ENCODE data around the gene ANKRD12.

The ANKRD12 gene

DNA sequence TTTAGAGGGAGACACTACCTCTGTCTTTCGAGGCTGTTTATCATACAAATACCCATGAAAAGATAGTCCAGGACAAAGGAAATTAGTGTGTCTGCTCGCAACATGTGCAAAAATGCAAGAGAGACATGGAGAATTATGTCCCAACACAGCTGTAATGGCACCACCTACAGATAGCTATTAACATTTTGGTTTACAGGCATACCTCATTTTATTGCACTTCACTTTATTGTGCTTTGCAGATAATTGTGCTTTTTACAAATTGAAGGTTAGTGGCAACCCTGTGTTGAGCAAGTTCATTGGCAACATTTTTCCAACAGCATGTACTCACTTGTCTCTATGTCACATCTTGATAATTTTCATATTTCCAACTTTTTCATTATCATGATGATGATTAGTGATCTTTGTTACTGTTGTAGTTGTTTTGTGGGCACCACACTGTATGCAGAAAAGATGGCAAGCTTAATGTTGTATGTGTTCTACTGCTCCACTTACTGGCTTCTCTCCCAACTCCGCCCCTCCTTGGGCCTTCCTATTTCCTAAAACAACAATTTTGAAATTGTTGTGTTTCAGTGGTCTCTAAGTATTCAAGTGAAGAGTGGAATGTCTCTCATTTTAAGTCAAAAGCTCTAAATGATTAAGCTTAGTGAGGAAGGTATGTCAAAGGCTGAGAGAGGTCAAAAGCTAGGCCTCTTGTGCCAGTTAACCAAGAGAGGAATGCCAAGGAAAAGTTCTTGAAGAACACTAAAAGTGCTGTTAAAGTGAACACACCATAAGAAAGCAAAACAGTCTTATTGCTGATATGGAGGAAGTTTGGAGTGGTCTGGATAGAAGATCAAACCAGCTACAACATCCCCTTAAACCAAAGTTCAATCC lies 52.0 kb downstream of the ANKRD12 start:
- no peak for DNase-seq

DNA sequence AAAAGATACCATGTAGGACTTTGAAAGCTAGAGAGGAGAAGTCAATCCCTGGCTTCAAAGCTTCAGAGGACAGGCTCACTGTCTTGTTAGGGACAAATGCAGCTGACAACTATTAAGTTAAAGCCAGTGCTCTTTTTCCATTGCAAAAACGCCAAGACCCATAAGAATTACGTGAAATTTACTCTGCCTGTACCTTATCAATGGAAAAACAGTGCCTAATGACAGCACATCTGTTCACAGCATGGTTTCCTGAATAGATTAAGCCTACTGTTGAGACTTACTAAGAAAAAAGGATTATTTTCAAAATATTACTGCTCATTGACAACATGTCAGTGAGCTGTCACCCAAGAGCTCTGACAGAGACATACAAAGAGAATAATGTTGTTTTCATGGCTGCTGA lies 52.9 kb downstream of the ANKRD12 start:
- DNase-seq: no peak

DNA sequence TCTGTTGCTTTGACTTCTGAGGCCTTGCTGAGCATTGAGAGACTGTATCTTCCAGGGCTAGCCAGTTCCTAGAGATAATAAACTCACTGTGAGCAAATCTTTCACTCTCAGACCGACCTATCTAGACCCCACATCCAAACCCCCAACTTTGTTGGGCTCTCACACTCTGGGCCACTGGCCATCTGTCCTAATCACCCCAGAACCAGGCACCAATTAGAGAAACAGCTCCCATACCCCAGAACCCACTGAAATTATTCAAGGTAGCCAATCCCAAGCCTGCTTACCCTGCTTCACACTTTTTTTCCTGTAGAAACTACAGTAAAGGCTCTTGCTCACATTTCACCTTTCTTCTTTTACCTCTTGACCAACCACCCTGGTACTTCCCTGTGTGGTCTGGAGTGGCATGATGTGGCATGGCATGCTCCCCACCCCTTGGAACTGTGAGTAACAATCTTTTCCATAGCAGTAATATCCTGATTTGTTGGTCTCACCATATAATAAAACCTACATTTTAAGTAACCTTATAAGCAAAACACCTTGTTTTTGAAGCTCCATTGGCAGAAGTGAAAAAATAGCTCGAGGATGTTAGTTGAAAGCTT lies 55.2 kb downstream of the ANKRD12 start:
- no peak for DNase-seq

DNA sequence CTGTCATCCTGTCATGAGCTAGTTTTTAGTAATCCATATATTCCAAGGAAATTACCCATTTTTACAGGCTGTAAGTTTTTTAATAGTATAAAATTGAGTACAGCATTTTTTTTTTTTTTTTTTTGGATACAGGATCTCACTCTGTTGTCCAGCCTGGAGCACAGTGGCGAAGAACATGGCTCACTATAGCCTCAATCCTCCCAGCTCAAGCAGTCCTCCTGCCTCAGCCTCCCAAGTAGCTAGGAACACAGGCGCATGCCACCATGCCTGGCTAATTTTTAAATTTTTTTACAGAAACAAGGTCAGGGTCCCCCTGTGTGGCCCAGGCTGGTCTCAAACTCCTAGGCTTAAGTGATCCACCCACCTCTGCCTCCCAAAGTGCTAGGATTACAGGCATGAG lies 56.5 kb downstream of the ANKRD12 start:
- no peak for DNase-seq

DNA sequence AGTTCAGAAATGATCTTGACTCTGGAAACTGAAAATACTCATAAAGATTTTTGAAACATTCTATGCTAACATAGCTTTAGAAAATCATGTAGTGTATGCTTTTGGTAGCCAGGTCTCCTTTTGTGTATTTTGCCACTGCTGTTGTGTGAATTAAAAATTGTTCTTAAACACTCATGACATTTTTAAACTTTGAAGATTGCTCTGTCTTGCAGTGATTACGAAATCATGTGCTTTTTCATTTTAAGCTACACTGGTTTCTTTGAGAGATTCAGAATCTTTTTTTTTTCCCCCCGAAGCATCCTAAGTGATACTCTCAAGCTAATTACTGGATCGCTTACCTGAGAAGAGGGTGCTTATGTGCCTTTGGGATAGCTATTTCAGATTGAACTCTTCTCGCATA lies 60.0 kb downstream of the ANKRD12 start:
- DNase-seq: no peak

DNA sequence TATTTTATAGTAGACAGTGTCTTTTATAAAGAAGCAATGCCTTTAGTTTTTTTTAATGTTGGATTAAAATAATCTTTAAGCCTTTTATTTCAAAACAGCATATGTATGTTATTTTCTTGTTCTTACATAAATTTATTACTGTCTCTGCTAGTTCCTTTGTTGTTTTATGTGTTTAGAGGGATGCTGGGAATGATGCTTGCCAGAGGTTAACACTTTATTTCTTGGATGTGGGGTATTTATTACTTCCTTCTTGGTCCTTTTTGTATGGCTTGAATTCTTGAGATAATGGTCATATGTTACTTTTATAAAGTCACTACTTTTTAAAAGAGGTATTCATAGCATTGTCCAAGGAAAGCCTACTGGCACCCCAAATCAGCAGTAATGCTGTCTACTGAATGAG lies 63.1 kb downstream of the ANKRD12 start:
- DNase-seq: no peak

DNA sequence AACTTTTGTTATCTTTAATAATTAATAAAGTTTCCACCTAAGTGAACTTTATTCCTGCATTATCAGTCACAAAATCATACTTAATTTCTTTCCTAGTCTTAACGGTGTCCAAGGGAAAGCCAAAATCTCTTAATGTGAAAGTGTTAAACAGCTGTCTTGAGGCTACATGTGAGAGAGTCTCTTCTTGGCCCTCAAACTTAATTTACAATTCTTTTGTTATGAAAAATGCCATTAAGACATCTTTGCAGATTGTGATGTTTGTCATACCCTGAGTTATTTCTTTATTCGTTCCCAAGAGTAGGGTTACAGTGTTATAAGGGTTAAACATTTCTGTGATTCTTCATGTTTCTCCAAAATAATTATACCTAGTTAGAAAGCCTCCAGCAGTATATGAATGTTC lies 64.6 kb downstream of the ANKRD12 start:
- no peak for DNase-seq

DNA sequence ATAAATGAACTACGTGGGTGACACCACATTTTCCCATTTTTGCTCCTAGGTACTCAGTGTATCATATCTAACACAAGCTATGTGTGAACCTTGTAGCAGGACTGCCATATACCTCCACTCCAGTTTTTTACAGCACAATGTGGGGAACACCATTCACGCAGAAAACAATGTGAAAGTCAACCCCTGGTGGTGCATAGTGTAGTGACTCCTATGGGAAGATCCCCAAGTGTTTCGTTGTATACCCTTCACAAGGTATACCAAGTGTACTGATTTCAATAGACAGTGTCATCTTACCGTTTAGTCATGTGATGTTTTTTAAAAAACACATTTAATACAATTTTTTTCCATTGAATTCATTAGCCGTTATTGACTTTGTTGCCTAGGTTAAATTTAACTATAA lies 68.1 kb downstream of the ANKRD12 start:
- DNase-seq: no peak

DNA sequence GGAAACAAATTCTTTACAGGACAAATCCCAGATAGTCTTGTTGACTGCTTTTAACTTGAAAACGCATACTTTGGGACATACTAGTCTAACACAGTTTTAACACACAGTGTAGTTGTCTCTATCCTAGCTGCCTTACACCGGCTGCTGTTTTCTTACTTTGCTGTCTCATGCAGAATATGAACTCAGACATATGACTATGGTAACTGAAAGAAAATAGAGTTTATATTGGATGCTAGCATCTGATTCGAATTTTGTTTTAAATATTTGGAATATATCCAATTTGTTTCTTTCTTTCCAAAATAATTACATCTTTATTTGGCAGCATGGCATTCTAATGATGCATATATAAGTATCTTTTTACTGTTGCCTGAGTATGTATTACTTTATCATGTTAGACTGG lies 69.8 kb downstream of the ANKRD12 start:
- no peak for DNase-seq

DNA sequence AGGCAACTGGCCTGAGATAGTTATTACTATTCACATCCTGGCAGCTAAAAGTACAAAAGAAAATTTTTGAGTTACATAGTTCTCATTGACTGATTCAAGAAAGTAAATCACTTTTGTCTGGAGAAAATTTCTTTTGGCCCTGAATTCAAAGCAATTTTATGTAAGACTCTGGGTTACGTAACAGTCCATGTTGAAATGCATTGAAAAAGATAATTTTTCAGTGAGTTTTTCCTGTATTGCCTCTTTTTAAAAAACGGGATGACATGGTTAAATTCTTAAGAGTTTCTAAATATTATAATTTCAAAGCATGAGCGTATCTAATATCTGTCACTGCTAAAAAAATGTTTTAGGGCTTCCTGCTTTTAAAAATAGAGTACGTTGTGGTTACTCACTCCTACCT lies 72.7 kb downstream of the ANKRD12 start:
- no peak for DNase-seq

DNA sequence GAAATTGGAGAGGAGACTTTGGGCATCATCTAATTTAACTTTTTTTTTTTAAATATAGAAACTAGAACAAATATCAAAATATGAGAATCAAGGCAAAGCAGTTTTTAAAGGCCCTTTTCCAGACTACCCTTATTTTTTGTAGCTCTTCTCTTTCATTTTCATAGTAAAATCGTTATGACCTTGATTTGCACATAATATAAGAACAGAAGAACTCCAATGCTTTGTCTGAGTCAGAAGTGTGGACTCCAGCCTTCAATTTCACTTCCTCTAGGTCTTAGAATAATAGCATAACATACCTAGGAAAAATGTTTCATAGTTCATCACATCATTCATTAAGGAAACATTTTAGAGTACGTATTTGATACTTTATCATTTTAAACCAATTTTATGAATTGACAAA lies 74.4 kb downstream of the ANKRD12 start:
- DNase-seq: no peak

DNA sequence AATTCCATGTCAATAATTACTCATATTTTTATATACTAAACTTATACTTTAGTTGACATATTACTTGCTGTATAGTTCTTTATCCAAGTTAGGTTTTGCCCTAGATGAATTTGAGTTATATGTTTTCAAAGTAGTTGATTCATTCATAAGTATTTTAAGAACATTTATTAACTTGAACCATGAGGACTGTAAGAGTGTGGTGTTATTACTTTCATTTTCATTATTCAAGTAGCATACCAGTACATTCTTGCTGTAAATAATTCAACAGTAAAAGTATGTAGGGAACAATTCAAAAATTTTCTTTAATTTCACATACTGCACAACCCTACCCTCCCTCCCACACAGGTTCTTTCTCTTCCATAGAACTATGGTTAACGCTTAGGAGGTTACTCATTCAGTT lies 75.4 kb downstream of the ANKRD12 start:
- DNase-seq: no peak

DNA sequence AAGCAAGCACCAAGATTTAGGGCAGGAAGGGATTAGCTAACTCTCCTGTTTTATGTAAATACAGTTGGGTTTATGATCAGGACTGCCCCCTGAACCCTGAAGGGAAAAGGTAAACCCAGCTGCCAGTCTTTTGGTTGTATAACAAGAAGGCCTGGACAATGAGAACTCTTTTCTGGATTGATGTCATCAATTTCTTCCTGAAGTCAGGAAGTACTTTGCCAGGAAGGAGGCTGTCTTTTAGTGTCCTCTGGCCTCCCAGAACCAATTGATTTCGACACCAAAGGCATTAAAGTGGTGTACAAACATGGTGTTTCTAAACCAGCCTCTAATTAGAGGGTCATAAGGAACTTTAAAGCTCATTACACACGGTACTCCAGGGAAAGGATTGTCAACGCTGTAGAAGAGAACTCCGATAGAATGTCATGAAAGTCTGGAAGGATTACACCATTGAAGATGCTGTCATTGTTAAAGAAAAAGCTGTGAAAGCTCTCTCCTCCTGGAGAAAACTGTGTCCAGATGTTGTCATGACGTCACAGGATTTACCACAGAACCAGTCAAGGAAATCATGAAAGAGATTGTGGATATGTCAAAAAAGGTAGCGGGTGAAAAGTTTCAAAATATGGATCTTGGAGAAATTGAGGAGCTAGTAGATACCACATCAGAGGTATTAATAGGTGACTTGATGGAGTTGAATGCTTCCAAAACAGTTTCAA lies 78.8 kb downstream of the ANKRD12 start:
- no peak for DNase-seq

DNA sequence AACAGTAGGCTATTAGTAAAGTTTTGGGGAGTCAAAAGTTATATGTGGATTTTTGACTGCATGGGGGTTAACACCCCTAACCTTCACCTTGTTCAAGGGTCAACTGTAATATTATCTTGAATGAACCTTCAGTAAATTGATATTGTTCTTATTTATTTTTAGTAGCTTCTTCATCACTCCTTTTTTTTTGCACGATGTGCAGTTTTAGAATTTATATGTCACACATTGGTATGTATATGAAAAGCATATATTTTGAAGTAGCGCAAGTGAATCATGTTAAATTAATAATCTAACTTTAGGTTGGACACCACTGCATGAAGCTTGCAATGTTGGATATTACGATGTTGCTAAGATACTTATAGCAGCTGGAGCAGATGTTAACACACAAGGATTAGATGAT lies 79.9 kb downstream of the ANKRD12 start:
- DNase-seq: no peak

DNA sequence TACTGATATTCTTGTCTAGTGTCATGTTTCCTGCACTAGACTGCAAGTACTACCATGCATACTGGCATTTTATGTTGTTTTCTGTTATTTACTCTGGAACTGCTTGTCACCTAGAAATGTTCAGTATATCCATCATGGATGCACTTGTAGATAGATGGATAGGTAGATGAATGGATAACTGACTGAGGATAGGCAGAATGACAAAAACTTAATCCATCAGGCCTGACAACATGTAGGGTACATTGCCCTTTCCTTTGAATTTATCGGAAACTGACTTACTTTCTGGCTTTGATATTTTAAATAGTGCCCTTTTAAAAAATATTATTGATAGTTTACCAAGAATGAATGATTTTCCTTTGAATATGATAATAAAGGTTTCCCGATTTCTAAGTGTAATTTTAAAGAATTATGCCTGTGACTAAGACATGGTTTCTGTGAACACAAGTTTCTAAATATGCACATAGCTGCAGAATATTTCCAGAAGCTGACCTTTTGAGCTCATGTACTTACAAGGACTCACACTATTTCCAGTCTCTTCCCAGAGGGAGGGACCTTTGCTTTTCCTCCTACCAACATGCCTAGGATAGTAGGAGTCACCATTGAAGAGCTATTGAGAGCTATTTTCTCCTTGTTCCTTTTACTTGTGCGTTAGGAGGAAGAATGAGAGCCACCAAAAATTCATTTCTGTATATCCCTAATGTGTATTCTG lies 81.3 kb downstream of the ANKRD12 start:
- DNase-seq: no peak

DNA sequence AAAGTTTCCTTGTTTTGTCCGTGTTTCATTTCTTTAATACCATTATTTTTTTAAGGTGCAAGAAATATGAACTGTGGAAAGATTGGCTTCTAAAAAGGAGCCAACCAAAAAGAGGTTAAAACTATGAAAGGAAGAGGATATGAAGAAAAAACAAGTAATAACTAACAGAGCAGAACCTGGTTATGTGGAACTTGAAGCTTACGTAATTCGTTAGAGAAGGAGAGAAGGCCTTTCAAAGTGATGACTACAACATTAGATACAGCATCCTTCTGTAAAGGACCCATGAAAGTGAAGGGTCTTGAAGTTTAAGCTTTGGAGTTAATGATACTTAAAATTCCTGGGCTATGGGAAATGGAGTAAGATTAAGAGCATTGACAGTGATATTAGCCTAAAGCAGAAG lies 84.5 kb downstream of the ANKRD12 start:
- DNase-seq: no peak

DNA sequence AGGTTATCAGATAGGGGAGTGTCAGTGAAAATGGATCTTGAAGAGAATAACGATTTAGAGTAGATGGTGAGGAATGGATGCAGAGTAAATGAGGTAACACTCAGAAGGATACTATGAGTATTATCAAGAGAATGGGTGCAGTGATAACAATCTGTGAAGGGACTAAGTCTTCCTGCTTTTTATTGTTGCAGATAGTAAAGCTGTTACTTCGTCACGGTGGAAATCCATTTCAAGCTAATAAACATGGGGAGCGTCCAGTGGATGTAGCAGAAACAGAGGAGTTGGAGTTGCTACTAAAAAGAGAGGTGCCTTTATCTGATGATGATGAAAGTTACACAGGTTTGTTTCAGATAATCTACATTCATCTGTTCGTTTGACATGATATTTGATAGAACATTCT lies 85.1 kb downstream of the ANKRD12 start:
- DNase-seq: no peak

DNA sequence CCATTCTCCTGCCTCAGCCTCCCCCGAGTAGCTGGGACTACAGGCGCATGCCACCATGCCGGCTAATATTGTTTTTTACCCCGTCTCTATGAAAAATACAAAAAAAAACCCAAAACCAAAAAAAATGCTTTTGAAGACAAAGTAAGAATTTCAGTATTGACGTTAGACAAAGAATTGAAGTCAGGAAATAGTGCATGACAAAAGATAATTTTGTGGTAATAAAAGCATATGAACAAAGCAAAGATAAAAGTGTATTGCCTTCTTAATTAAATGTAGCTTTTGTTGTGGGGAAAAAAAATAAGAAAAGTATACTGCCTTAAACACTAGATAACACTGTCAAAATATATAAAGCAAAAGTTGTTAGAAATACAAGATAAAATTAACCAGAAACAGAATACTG lies 86.8 kb downstream of the ANKRD12 start:
- DNase-seq: no peak

DNA sequence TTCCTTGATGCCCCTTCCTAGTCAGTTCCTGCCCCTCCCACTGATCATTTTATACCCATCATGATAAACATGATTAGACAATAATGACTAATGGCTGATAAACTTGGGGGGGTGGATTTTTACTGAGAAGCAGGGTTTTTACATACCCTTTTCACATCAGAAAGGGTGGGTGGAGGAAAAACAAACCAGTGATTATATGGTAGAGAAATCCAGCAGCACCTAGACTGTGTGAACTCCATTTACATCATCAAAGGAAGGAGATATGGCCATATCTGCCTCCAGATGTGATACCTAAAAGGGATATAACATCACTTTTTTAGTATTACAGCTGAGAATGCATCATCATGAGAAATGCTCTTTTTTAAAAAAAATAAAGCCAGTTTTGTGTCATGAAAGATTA lies 89.9 kb downstream of the ANKRD12 start:
- no peak for DNase-seq

DNA sequence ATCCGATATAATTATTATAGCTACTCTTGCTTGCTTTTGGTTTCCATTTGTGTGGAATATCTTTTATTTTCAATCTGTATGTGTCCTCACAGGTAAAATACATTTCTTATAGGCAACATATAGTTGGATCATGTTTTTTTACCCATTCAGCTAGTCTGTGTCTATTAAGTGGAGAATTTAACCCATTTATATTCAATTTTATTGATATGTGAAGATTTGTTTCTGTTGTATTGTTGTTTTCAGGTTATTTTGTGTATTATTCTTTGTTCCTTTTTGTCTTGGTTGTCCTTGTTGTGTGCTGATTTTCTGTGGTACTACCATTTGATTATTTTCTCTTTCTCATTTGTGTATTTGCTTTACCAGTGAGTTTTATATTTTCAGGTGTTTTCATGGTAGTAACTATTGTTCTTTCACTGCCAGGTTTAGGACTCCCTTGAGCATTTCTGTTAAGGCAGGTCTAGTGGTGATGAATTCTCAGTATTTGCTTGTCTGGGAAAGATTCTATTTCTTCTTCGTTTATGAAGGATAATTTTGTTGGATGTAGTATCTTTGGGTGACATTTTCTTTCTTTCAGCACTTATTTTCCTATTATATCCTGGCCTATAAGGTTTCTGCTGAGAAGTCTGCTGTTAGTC lies 95.4 kb downstream of the ANKRD12 start:
- DNase-seq: no peak

DNA sequence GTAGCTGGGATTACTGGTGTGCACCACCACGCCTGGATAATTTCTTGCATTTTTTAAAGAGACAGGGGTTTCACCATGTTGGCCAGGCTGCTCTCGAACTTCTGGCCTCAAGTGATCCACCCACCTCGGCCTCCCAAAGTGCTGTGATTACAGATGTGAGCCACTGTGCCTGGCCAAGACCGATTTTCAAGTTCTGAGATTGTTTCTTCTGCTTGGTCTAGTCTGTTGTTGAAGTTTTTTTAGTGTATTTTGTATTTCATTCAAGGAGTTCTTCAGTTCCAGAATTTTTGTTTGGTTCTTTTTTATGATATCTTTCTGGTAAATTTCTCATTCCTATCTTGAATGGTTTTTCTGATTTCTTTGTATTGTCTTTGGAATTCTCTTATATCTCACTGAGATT lies 96.4 kb downstream of the ANKRD12 start:
- no peak for DNase-seq

DNA sequence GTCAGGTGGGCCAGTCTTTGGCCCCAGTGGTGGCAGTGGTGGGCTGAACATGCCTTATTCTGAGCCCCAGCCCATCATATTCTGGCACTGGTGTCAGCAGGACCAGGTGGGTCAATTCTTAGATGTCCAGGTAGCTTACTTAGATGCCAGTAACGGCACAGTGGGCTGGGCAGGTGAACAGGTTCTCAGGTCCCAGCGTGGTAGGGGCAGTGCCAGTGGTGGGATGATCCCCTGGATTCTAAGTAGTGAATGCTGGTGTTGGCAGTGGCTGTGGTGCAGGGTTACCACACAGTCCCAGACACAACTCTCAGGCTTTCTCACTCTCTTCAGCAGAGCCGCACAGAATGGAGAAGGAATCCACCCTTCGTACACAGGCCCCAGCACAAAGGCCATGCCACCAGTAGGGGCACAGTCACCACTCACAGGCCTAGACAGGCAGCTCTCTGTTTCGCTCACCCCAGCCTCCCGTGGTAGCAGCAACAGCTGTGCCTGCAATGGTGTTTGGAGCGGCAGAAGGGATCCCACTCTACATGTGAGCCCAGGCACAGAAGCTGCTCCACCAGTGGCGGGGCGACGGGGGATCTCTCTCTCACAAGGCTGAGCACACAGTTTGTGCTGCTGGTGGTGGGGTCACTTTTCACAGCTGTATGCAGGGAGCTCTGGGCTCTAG lies 97.3 kb downstream of the ANKRD12 start:
- DNase-seq: no peak

Data from activated CD4-positive, CD25-positive, alpha-beta regulatory T cell (primary cell).